NT2/D1 (cell line): ENCODE measurements around the gene C6orf132.

ENCODE experiments used
- YY1 ChIP-seq: IDR thresholded peaks from 2 replicates; pipeline ENCODE4 v1.6.1; 2011; ENCODE audit not compliant: insufficient read length, insufficient read depth
- ZNF274 ChIP-seq: IDR thresholded peaks from 2 replicates; pipeline ENCODE4 v1.6.1; 2011; ENCODE audit warnings: mild to moderate bottlenecking, low read depth, low read length

DNA sequence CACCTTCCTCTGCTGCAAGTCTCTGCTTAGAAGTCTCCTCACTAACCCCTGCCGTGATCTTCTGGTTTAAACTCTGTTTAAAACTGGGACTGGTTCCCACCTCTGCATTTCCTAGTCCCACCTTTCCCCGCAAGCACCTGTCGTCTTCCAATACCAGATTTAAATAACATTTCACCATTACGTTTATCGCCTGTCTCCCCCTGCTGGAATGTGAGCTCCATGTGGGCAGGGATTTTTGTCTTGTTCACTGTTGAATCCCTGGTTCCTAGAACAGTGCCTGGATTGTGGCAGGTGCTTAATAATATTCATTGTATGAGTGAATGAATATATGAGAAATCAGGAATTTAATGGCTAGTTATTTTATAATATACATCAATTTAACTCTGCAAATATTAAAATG lies 33.4 kb upstream of the C6orf132 start:
- TF ChIP-seq YY1 (no peak), ZNF274 (no peak)
